ENCODE measurements around the gene LIN37. TPM values are rescaled to one million over a fixed set of nuclear protein-coding genes. Genes with fewer than 3 reads are reported as not detected.

LIN37 gene
- total and polyA plus RNA-seq, 2 experiments from 2014 or later, result 4.3 to 6.8 TPM

GRCh38 chr19:35721374-35721773, 27.0 kb upstream of the LIN37 start:
- Mint-ChIP-seq H3K27ac (0 out of 2 replicates have a peak overlapping the region, but pooled peaks have one; percentile 18), H3K4me1 (peaks cover 9% of the 10 kb centered on the region), H3K36me3 (ENCODE audit: low read depth) (peaks cover 57% of the 10 kb centered on the region)

More at GRCh38 chr19:35721374-35721773, 27.0 kb upstream of the LIN37 start:
- Mint-ChIP-seq H3K27me3 (ENCODE audit: insufficient read depth, low read depth, poor library complexity) (peaks cover 24% of the 10 kb centered on the region), H3K4me3 (no peak overlapping the region), H3K9me3 (no peaks in the 10 kb centered on the region; the same call in 2 of the 3 replicates)
- Histone ChIP-seq H3K27ac (ENCODE audit: low read depth) (no peak overlapping the region), H3K4me1 (ENCODE audit: insufficient read depth) (peaks cover 9% of the 10 kb centered on the region), H3K4me2 (no peak overlapping the region), H3K4me3 (no peak overlapping the region), H4K20me1 (replicated peaks; ENCODE audit: insufficient read depth) (peaks cover 11% of the 10 kb centered on the region), H3F3A (replicated peaks; ENCODE audit: low read depth) (peaks cover 3% of the 10 kb centered on the region; the same call in 1 of the 2 replicates), H2AFZ (no peak overlapping the region), H3K36me3 (ENCODE audit: insufficient read depth) (peaks cover 23% of the 10 kb centered on the region; the same call in 1 of the 2 replicates), H3K27me3 (ENCODE audit: insufficient read depth) (no peaks in the 10 kb centered on the region), H3K9me2 (ENCODE audit: insufficient read depth) (no peaks in the 10 kb centered on the region), H3K79me2 (replicated peaks; ENCODE audit: insufficient read depth) (peaks cover 21% of the 10 kb centered on the region)
- TF ChIP-seq STAT1 (IDR thresholded peaks at IDR 0.05; ENCODE audit: unreplicated experiment), result no peak
- TF ChIP-seq CREB1 (CRISPR knock-in tag; IDR thresholded peaks at IDR 0.05; ENCODE audit: low read depth), result no peak
- TF ChIP-seq CTCF (conservative IDR thresholded peaks at IDR 0.05; ENCODE audit: low read depth in 2 of 2), result no peak
- TF ChIP-seq ZNF114 (CRISPR knock-in tag; IDR thresholded peaks at IDR 0.05), result no peak
- no peak for TF ChIP-seq JUNB (IDR thresholded peaks at IDR 0.05; ENCODE audit: unreplicated experiment)
- no peak for TF ChIP-seq ZNF331 (CRISPR knock-in tag; IDR thresholded peaks at IDR 0.05; ENCODE audit: low read depth)
- no peak for TF ChIP-seq ETS1 (IDR thresholded peaks at IDR 0.05)
- no peak for TF ChIP-seq EZH2 (IDR thresholded peaks at IDR 0.05; ENCODE audit: low read depth, unreplicated experiment)
- TF ChIP-seq NANOG (IDR thresholded peaks at IDR 0.05; ENCODE audit: borderline replicate concordance), result no peak
- no peak for TF ChIP-seq REST (IDR thresholded peaks at IDR 0.05; ENCODE audit: unreplicated experiment)
- TF ChIP-seq POLR2AphosphoS5 (IDR thresholded peaks at IDR 0.05; ENCODE audit: low read depth), result no peak
- no peak for TF ChIP-seq ZNF462 (CRISPR knock-in tag; IDR thresholded peaks at IDR 0.05)
- TF ChIP-seq EZH2phosphoT487 (IDR thresholded peaks at IDR 0.05; ENCODE audit: unreplicated experiment), result no peak
- ATAC-seq, result no peak
- DNase-seq (ENCODE audit: low spot score), result no peak

Measured in GM23338 (cell line).